NCI-H460 (cell line): ENCODE data around the gene CD164L2. TPM values are rescaled to one million over a fixed set of nuclear protein-coding genes. Genes with fewer than 3 reads are reported as not detected.

Experiments used
- DNase-seq: peaks from one replicate; pipeline ENCODE4 v3.0.0-alpha.2; 2016; ENCODE audit warnings: low read depth; ENCODE audit errors: extremely low read depth
- total RNA-seq: library from RNA; depleted of rRNA; stranded (reverse); fragments of >200 nt; shearing (Covaris generic); gene quantifications from 2 replicates; pipeline ENCODE4 v1.2.3, GENCODE V29; 2014

The CD164L2 gene
- total RNA-seq, 1 experiment from 2014 or later = not detected

DNA sequence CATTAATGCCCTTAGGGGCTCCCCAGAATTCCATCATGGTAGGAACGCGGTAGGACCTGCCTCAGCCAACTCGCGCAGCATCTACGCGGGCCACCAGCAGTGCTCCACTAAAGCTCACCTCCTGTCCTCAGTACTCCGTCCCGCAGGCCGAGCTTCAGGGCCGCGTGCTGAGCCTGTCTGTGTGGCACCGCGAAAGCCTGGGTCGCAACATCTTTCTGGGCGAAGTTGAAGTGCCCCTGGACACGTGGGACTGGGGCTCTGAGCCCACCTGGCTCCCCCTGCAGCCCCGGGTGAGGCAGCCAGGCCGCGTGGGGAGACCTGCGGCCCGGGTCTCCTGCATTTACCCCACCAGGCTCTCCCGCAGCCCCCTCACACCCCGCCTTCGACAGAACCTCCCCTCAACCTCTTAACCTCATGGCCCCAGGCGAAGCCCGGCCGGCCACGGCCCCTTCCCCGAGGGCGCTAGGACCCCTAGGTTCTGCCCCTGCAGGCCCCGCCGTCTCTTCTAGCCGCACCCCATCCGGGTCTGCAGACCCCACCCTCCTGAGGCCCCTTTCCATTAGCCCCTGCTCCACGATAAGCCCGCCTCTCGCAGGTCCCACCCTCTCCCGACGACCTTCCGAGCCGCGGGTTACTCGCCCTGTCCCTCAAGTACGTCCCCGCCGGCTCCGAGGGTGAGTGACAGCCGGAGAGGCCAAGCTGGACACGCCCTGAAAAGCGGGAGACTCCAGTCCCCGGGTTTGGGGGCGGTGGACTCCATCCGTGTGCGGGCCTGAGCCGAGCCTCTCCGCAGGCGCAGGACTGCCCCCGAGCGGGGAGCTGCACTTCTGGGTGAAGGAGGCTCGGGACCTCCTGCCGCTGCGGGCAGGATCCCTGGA is 32.2 kb downstream of the CD164L2 start:
- DNase-seq = no peak

GRCh38 chr1:27349784-27350662 is 33.1 kb downstream of the CD164L2 start:
- DNase-seq = no peak

DNA sequence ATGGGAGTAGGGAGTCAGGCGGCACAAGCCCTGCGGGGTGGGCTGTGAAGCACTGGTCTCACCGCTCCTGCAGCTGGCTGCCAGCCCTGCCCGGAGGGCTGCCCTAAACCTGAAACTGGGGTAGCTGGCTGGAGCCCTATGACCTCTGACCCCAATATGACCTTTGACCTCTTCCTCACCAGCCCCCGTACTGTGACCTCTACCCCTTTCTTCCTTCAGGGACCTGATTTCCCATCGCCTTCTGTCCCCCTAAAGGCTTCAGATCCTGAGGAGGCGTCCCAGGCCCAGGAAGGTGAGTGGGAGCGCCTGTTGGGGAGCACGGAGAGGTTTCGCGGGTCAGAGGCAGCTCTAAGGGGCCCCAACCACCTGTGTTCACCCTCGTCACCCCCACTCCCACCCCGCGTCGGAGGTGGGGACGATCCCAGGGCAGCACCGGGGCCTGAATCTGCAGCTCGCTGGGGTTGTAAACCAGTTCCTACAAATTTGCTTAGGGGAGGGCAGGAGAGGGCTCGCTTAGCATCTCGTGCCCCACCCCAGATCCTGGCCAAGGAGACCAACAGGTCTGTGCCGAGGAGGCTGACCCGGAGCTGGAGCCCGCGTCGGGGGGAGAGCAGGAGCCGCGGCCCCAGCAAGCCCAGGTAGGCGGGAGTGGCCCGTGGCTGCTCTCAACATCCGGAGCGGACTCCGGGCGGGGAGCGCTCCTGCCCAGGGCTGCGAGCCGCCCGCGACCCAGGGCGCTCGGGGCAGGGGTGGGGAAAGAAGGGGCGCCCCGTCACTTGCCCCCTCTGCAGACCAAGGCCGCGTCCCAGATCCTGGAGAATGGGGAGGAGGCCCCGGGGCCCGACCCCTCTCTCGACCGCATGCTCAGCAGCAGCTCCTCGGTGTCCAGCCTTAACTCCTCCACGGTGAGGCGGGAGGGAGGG is 34.0 kb downstream of the CD164L2 start:
- DNase-seq = no peak

DNA sequence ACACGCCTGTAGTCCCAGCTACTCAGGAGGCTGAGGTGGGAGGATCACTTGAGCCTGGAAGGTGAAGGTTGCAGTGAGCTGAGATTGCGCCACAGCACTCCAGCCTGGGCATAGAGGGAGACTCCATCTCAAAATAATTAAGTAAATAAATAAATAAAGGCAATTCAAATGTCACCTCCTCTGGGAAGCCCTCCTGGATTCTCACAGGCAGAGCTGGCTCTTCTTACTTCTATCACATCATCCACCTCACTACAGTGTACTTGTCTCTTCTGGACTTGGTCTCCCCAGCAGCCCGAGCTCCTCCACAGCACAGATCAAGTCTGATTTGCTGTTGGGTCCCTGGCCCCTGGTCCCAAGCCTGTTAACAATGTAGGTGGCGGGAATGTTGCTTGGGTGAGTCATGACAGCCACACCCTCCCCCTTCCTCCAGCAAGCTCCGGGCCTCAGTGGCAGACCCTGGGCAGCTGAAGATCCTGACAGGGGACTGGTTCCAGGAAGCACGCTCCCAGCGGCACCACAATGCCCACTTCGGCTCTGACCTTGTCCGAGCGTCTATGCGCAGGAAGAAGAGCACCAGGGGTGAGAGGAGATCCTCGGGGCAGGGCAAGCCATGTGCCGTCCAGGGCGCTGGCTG is 36.0 kb downstream of the CD164L2 start:
- no peak for DNase-seq

DNA sequence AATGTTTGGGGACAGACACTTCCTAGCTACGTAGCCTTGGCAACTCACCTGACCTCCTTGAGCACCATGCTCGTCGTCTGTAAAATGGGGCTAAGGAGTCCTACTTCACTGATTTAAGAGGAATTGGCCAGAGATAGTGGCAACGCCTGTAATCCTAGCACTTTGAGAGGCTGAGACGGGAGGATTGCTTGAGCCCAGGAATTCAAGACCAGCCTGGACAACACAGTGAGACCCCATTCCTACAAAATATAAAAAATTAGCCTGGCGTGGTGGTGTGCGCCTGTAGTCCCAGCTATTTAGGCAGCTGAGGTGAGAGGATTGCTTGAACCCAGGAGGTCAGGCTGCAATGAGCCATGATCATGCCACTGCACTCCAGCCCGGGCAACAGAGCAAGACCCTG is 36.8 kb downstream of the CD164L2 start:
- DNase-seq = no peak

DNA sequence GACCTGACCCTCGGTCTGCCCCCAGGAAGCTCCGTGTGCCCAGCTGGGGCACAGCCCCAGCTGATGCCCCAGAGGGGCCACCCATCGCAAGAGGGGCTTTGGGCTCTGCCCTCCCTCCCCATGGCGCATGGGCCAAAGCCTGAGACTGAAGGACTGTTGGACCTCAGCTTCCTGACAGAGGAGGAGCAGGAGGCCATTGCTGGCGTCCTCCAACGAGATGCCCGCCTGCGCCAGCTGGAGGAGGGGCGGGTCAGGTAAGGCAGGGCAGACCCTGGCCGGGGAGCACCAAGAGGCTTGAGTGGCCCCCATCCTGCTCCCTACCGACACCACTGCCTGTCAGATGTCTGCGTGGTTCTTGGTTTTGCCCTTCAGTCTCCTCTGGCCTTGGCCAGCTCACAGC is 37.9 kb downstream of the CD164L2 start:
- no peak for DNase-seq

- no peak for DNase-seq
These were observed 39.5 kb downstream of the CD164L2 start for GRCh38 chr1:27343639-27344025.

DNA sequence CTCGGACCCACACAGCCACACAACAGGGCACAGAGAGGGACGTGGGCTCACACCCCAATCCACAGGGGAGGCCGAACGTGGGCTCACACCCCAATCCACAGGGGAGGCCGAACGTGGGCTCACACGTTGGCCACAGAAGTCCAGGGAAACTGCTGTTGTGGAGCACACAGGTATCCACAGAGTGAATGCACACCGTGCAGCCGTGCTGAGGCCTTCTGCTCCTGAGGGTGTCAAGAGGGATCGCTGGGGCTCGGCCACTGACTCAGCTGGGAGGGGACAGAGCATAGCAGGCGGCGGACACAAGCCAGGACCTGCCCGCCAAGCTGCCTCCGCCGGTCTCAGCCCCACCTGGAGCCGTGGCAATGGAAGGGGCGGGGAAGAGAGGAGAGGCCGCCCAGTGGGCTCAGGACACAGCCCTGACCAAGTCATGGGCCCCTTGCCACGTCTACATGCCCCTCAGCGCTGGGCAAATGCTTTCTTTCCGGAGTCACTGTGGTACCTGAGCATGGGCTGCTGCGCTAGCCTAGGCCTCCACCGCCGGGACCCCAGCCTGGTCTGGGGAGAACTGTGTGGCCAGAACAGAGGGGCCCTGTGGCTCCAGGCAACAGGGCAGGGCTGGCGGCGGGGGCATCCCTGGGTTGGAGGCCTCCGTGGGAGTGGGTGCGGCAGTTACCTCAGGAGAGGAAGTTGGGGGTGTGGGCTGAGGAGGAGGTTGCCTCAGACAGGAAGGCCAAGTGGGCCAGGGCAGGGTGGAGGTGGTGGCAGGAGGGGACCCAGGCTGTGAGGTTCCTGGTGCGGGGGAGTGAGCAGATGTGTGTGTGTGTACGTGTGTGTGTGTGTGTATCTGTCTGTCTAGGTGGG is 40.1 kb downstream of the CD164L2 start:
- no peak for DNase-seq

DNA sequence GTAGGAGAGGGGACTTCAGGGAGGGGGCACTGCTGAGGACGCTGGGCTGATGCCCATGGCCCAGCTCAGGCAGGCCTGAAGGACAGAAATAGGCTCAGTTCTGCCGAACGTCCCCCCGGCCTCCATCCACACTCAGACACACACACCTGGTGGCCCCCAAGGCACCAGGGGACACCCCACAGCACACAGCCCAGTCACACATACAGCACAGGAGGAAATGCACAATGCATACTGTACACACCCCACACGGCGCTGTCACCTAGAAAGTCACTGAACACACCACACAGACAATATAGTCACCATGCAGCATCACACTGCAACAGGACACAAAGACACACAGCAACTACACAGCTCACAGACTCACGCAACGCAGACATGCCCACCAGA is 40.7 kb downstream of the CD164L2 start:
- no peak for DNase-seq

DNA sequence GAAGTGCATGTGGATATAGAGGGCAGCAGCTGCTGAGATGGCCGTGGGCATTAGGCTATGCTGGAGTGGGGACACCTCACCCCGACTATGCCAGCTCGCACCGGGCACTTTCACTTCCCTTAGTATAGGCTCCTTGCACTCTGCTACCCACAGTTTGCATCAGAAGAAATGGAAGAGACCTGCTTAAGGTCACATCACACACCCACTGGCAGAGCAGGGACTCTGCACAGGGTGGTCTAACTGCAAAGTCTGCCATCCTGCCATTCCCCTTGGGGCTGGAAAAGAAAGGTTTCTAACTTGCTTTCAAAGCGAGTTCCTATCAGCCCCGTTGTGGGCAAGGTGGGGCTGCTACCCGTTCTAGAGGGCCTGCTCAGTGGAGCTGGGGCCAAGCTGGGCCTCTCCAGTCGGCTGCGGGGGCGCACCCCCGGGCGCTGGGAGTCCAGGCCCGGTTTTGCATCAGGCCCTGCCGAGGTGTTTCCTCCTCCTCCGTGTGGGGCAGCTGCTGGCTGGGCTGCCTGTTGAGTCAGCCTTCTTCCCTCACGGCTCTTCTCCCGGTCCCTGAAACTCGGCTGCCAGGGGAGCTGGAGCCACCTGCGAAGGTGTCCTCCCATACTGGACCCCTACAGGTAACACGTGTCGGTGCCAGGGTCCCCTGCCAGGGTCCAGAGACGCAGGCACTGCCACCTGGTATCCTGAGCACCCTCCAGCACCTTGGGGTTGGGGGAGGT is 41.4 kb downstream of the CD164L2 start, which contains the start of gene SYTL1:
SYTL1 (plus strand) TSS at position 498 of the 728 bp plus-strand sequence. CDS start 3,313 bp downstream, outside the sequence.
- no peak for DNase-seq

DNA sequence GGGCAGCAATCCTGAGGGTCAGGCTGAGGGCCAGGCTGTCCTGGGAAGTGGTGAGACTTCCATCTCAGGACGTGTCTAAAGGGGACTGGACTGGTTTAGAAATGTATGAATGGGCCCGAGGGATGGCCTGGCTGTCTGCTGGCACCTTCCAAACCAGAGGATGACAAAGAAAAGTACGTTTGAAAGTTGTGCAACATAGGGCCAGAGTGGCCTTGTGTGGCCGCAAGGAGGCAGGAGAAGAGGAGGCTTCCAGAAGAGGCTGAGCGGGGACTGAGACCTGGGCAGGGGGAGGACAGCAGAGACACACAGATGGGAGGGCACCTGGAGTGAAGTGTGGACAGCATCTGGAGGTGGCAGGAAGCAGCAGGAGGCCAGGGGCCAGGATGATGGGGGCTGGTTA is 43.9 kb downstream of the CD164L2 start:
- DNase-seq = no peak

- no peak for DNase-seq
These were observed 44.4 kb downstream of the CD164L2 start for GRCh38 chr1:27338751-27339150.

- no peak for DNase-seq
These were observed 46.4 kb downstream of the CD164L2 start for GRCh38 chr1:27336756-27337155.

DNA sequence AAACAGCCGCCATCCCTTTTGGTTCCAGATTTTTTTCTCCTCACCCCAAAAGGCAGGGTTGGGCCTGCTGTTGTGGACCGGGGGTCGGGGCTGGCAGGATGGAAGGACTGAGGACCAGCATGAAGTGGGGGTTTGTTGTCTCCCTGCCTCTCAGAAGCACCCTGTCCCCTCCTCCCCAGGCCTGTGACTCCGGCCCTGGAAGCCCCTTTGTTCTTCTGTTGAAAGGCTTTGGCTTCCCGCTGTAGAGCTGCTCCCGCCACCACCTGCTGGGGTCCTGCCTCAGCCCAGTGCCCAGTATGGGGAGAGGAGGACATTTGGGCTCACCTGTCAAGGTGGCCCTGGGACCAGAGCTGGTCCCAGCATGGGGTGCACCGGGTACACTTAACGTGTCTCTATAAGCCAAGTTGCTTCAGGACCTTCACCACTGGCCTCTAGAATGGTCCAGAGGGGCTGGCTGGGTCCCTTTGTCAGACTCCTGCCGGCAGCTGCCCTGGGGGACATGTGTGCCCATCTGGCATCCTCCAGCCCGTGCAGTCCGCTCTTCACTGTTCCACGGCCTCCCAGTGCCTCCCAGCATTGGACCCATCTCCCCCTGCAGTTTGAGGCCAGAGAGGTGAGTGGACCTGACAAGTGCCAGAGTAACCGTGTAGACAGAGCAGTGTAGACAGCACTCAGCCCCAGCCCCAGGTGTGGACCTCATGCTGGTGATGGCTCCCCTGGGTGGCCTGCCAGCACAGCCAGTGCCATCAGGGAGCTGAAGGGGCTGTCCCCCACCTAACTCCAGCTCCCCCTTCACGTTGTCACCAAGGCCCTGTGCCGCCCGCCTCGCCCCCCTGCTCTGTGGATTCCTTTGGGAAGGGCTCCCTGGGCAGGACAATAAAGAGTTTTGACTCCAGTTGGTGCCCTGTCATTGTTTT is 47.4 kb downstream of the CD164L2 start:
- no peak for DNase-seq

DNA sequence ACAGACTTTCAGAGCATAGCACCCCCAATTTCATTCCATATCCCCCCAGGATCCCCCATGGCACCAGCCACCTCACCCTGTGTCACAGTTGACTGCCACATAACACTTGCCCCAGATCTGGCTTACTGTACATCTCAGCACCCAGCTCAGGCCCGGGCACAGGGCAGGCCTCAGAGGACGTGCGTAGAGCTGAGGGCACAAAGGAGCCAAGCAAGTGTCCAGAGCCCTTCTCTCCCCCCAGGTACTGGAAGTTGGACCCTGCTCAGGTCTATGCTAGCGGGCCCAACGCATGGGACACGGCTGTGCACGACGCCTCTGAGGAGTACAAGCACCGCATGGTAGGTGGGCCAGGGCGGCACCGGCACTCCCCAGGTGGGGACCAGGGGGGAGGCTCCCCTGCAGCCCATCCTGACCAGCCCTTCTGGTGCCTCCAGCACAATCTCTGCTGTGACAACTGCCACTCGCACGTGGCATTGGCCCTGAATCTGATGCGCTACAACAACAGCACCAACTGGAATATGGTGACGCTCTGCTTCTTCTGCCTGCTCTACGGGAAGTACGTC is 49.3 kb downstream of the CD164L2 start:
- DNase-seq = no peak

DNA sequence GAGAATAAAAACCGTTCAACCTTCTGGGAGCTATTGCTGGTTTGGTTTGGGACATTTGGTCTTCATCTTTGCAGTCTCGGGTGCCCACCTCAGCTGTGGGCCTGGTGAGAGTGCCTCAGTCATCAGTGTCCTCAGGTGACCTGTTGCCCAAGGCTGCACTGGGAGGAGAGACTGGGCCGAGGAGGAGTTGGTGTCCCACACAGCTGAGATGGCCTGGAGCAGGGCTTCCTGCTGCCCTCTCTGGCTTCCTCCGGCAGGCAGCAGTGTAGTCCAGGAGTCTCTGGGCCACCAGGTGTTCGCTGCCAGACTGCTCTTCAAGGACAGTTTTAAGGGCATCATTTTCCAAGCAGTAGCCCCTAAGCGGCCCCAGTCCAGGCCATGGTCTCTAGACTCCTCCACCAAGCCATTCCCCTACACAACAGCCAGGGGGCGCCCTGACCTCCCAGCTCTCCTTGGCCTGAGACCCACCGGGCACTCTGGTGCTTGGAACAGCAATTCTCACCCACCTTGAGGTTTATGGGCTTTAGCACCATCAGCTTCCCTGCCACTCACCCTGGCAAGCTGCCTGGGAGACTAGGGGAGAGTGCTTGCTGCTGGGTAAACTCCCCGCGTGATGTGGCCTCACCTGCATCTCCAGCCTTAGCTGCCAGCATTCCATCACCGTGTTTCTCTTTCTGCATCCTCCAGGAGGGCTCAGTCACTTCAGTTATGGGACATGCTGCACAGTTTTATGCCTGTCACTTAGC is 50.4 kb downstream of the CD164L2 start:
- DNase-seq = no peak
